Brain microvascular endothelial cell (primary cell): ENCODE data around the gene CFAP251.

Source experiments
- DNase-seq: peaks from one replicate; pipeline ENCODE4 v3.0.0-alpha.2; 2020
- H3K27ac ChIP-seq: fragments of 250-450 bp; sonication (Bioruptor Pico); 2 replicates; pipeline ENCODE4 v1.5.1; 2020; ENCODE audit warnings: mild to moderate bottlenecking, moderate library complexity
- H3K27me3 ChIP-seq: fragments of 250-450 bp; sonication (Bioruptor Pico); replicated peaks from 2 replicates; pipeline ENCODE4 v1.5.1; 2020; ENCODE audit warnings: mild to moderate bottlenecking
- H3K36me3 ChIP-seq: fragments of 250-450 bp; sonication (Bioruptor Pico); replicated peaks from 2 replicates; pipeline ENCODE4 v1.5.1; 2020; ENCODE audit warnings: mild to moderate bottlenecking
- H3K4me3 ChIP-seq: 2 replicates; pipeline ENCODE4 v1.5.1; 2011; ENCODE audit warnings: low read depth, mild to moderate bottlenecking, control low read depth, low read length, moderate library complexity
- CTCF ChIP-seq: IDR thresholded peaks from 2 replicates; pipeline ENCODE4 v1.5.1; 2011; ENCODE audit warnings: low read depth, mild to moderate bottlenecking, moderate library complexity, low read length, control low read depth, inconsistent platforms; ENCODE audit errors: missing control alignments
- in situ Hi-C: cut with HindIII; loops from 2 replicates; pipeline ENCODE4 v1.10.0; 2017; ENCODE audit warnings: low sequenced_read_pairs, low pct_ligation_motif_present

CFAP251 gene

GRCh38 chr12:122001466-122002209 lies 83.2 kb downstream of the CFAP251 start:
- no peak for TF ChIP-seq CTCF
- Histone ChIP-seq H3K36me3 (no peaks in the 10 kb centered on the region), H3K4me3 (no peak overlapping the region), H3K27ac (no peak overlapping the region), H3K27me3 (no peaks in the 10 kb centered on the region)
- in situ Hi-C loops: no loop called here
- no peak for DNase-seq

GRCh38 chr12:122003651-122004611 lies 85.5 kb downstream of the CFAP251 start:
- no peaks in the 10 kb centered on the region for H3K27me3 ChIP-seq
- no peak for TF ChIP-seq CTCF
- no peak overlapping the region for H3K27ac ChIP-seq
- H3K36me3 ChIP-seq: no peaks in the 10 kb centered on the region
- H3K4me3 ChIP-seq: no peak overlapping the region
- peak; percentile 16 for DNase-seq
- in situ Hi-C loops: no loop called here

- no peak for TF ChIP-seq CTCF
- H3K27ac ChIP-seq: no peak overlapping the region
- DNase-seq: no peak
- in situ Hi-C loops: no loop called here
- H3K4me3 ChIP-seq: no peak overlapping the region
- no peaks in the 10 kb centered on the region for H3K36me3 ChIP-seq
- H3K27me3 ChIP-seq: no peaks in the 10 kb centered on the region
Observed at GRCh38 chr12:122004633-122005071, 86.3 kb downstream of the CFAP251 start.

- Histone ChIP-seq H3K4me3 (no peak overlapping the region), H3K27me3 (no peaks in the 10 kb centered on the region), H3K27ac (no peak overlapping the region), H3K36me3 (no peaks in the 10 kb centered on the region)
- TF ChIP-seq CTCF: no peak
- in situ Hi-C loops: no loop called here
- no peak for DNase-seq
Observed at GRCh38 chr12:122005252-122005776, 86.9 kb downstream of the CFAP251 start.

- DNase-seq: no peak
- no peak overlapping the region for H3K27ac ChIP-seq
Observed at GRCh38 chr12:122006186-122006926, 88.0 kb downstream of the CFAP251 start.

More at GRCh38 chr12:122006186-122006926, 88.0 kb downstream of the CFAP251 start:
- in situ Hi-C loops: no loop called here
- no peaks in the 10 kb centered on the region for H3K36me3 ChIP-seq
- H3K27me3 ChIP-seq: no peaks in the 10 kb centered on the region
- no peak for TF ChIP-seq CTCF
- no peak overlapping the region for H3K4me3 ChIP-seq
